GM23338 (cell line): Measurements from ENCODE around the gene TMEM132D.

Experiments
- CTCF ChIP-seq, 2 experiments: fragments of 200-600 bp in 1 of 2; sonication (generic) in 1 of 2; conservative IDR thresholded peaks; 2 replicates each; pipeline versions ENCODE4 v1.5.1 to v1.6.1; 2016 to 2017; ENCODE audit warnings: antibody characterized with exemption in 2 of 2, low read depth in 2 of 2, mild to moderate bottlenecking in 2 of 2, moderate library complexity in 1 of 2
- ETS1 ChIP-seq: IDR thresholded peaks from 2 replicates; pipeline ENCODE4 v1.6.1; 2016; ENCODE audit warnings: antibody characterized with exemption
- EZH2 ChIP-seq: fragments of 200-600 bp; sonication (generic); IDR thresholded peaks from one replicate; pipeline ENCODE4 v1.8.0; 2017; ENCODE audit warnings: antibody characterized with exemption, mild to moderate bottlenecking, low read depth; ENCODE audit not compliant: unreplicated experiment
- EZH2phosphoT487 ChIP-seq: fragments of 200-600 bp; sonication (generic); IDR thresholded peaks from one replicate; pipeline ENCODE4 v1.8.1; 2018; ENCODE audit warnings: antibody characterized with exemption; ENCODE audit not compliant: unreplicated experiment
- POLR2AphosphoS5 ChIP-seq: IDR thresholded peaks from 2 replicates; pipeline ENCODE4 v1.6.1; 2016; ENCODE audit warnings: antibody characterized with exemption, low read depth
- STAT1 ChIP-seq: IDR thresholded peaks from one replicate; pipeline ENCODE4 v1.6.1; 2016; ENCODE audit warnings: antibody characterized with exemption; ENCODE audit not compliant: unreplicated experiment

GRCh38 chr12:129494766-129495165 lies 409.1 kb downstream of the TMEM132D start:
- TF ChIP-seq EZH2 (no peak), CTCF (conservative IDR thresholded peaks at IDR 0.05; ENCODE audit: low read depth in 2 of 2) (no peak), POLR2AphosphoS5 (no peak), STAT1 (no peak), EZH2phosphoT487 (no peak), ETS1 (no peak)
